Stimulated activated naive CD8-positive, alpha-beta T cell treated with anti-CD3 and anti-CD28 coated beads, Interleukin-15, Interleukin-2, amounts not matched to agents 100 U/mL and 50 U/mL, for 24 hours (primary cell): Measurements from ENCODE around the gene ACAT2.
"Not testable (repeated sequence)": the region's sequence is repeated elsewhere in the genome, so short reads cannot be mapped to it uniquely, and the experiment has no call there.

Experiments
- ATAC-seq: fragments of 150-1000 bp; cut with Tn5 transposase; one replicate; pipeline ENCODE4 v1.10.0; 2021
- DNase-seq: peaks from one replicate; pipeline ENCODE4 v3.0.0; 2021

The ACAT2 gene

DNA sequence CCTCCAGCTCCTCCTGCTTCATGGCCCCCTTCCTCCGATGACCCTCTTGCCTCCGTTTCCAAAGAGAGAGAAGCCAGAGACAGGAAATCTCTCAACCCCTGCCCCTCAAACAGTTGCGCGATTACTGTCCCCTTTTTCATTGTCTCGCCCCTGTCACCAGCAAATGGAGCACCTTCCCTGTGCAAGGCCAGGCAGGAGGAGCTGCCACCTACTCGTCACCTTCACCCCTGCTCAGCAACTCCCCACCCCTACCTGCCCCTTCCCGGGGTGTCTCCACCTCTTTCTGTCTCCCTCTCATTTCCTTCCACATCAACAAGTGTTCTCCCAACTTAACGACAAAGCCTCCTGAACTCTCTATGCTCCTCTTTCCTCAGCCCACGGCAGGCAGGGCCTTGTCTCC lies 51.9 kb downstream of the ACAT2 start:
- DNase-seq (no peak), ATAC-seq (no peak)

DNA sequence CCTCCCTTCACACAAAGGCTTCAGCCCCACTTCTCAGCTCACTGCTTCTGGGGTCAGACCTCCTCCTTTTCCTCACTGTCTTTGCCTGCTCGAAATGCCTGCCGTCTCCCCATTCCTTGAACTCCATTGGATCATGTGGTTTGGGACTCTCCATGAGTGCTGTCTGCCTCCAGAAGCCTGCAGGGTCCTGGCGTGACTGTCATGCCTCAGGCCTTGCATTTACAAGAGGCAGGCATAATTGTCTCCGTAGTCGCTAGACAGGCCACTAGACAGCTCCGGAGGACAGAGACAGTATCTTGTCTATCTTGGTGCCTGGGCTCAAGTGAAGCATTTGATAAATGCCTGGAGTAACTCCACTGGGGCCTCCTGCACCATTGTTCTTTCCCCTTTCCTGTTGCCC lies 53.6 kb downstream of the ACAT2 start:
- DNase-seq: no peak
- ATAC-seq: no peak

- DNase-seq, ATAC-seq: not testable (repeated sequence)
Observed at GRCh38 chr6:159816775-159817174, 54.9 kb downstream of the ACAT2 start.

- ATAC-seq: no peak
- no peak for DNase-seq
Observed at GRCh38 chr6:159817951-159818739, 56.3 kb downstream of the ACAT2 start.

DNA sequence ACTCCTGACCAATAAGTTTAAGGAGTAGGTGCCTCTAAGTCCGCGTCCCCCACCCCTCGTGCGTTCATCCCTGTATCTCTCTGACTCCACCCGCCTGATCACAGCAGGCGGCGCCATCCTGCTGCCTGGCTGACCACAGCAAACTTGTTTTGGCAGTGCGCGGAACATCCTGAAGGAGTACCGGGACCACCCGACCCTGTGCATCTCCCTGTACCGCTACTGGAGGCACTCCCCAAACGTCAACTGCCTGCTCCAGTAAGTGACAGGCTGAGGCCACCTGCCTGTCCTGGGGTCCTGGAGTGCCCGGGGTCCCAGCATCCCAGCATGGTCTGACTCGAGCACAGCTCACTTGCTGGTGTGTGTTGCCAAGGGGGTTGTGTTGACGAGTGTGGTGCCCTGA lies 57.3 kb downstream of the ACAT2 start:
- no peak for DNase-seq
- no peak for ATAC-seq

DNA sequence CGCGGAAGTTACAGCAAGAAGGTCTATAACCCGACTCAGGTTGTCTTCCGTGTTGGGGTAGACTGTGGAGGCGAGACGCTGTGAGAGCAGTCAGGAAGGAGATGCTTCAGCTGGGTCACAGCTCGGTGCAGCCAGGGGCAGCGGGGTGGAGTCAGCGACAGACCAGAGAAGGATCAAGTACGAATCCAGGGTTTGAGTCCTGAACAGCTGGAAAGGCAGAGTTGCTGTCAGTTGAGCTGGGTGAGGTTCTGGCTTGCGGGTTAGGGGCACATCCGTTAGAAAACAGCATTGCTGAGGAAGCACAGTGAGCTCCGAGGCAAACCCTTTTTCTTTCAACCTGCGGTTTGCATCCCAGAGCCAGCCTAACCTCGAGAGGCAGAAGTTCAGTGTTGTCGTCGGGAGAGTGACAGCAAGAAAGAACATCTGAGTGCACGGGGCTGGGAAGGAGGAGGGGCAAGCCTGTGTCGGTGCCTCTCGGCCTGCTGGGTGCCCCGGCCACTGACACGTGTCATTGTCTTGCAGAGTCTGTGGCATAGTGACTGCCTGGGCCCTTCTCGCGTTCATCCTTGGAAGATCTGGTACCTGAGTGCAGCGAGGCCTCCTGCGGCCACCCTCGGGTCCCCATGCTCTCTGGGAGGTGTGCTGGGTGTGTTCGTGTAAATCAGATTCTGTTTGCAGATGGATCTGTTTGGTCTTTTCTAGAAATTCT lies 58.2 kb downstream of the ACAT2 start:
- DNase-seq (peak; percentile 25), ATAC-seq (peak; percentile 40)

DNA sequence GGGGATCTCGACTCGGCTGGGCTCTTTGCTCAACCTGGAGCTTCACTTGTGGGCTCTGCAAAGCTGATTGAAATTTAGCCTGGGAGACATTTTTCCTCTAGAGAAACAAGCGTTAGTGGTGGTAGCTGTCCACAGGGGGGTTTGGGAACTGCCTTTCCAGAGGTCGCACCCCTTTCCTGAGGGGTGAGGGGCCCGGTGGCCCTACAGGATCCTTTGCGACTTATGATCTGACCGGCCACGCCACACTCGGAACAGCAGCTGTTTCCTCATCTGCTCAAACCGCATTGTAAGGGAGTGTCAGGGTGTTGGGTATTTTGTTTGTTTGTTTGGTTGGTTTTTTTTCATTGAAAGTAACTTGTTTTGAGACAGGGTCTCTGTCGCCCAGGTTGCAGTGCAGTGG lies 59.3 kb downstream of the ACAT2 start:
- ATAC-seq (no peak), DNase-seq (no peak)

GRCh38 chr6:159821726-159822125 lies 59.9 kb downstream of the ACAT2 start:
- DNase-seq (no peak), ATAC-seq (no peak)

- ATAC-seq (no peak), DNase-seq (no peak)
Observed at GRCh38 chr6:159823953-159824352, 62.1 kb downstream of the ACAT2 start.

DNA sequence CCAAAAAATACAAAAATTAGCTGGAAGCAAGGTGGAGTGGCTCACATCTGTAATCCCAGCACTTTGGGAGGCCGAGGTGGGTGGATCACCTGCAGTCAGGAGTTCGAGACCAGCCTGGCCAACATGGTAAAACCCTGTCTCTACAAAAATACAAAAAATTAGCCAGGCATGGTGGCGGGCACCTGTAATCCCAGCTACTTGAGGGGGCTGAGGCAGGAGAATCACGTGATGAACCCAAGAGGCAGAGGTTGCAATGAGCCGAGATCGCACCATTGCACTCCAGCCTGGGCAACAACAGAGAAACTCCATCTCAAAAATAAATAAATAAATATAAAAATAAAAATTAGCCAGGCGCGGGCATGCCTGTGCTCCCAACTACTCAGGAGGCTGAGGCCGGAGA lies 62.8 kb downstream of the ACAT2 start:
- ATAC-seq, DNase-seq: not testable (repeated sequence)

- no peak for DNase-seq
- no peak for ATAC-seq
Observed at GRCh38 chr6:159826004-159826403, 64.2 kb downstream of the ACAT2 start.

DNA sequence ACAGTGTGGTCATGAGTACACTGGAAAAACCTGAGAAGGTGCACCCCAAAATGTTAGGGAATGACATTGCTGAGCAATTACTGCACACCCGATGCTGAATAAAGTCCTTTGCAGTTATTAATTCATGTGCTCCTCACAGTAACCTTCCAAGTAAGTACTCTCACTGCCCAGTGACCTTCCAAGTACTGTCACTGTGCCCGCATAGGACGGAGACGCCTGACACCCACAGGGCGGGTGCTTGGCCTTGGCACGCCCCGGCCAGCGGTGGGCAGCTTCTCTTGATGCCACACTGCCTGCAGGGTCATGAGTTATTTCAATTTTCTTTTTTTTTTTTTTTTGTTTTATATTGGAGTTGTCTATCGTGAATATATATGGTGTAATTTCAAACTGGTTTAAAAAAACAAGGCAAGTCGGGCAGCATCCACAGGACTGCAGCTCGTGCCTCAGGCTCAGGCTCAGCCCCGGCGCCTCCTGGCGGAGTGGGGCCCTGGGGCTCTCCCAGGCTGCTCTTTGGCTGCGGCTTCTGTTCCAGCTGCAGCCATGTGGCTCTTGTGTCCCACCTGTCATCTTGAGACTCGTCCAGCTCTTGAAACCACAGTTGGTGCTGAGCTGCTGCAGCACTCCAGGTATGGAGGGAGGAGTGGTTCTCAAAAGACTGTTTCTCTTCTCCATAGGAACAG lies 65.3 kb downstream of the ACAT2 start:
- ATAC-seq (no peak), DNase-seq (no peak)

DNA sequence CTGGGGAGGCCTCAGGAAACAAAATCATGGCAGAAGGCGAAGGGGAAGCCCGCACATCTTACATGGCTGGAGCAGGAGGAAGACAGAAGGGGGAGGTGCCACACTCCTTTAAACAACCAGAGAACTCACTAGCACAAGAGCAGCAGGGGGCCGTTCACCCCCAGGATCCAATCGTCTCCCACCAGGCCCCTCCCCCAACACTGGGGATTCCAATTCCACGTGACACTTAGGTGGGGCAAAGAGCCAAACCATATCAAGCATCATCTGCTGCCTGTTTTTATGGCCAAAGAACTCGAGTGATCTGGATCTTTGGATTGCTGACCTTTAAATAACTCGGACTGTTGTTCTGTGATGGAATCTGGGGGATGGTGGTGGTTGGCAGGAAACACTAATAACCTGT lies 66.2 kb downstream of the ACAT2 start:
- DNase-seq (no peak), ATAC-seq (no peak)
